ENCODE measurements around the gene HS6ST3. TPM values are rescaled to one million over a fixed set of nuclear protein-coding genes. Genes with fewer than 3 reads are reported as not detected.

HS6ST3 gene
- total and polyA plus RNA-seq, 2 of the 13 experiments (the other 11 are each of a cell fraction or from before 2014, with no cell fraction given) = not detected

- in situ Hi-C loops (cut with HindIII; ENCODE audit: extremely low pct_ligation_motif_present, low pct_unique_long_range_greater_than_20kb) (no loop called here), intact Hi-C loops (cut with micrococcal nuclease; ENCODE audit: unreplicated experiment) (no loop called here)
- no peaks in the 10 kb centered on the region for H3K79me2 ChIP-seq (ENCODE audit: insufficient read depth, low read length)
- DNase-seq (ENCODE audit: low spot score) (no peak), ATAC-seq (no peak), FAIRE-seq (no peak)
- ChIA-PET CTCF (ENCODE audit: low intra/inter-chr PET ratio, low total read pairs) (no interaction called here), POLR2A (no interaction called here)
- no peak overlapping the region for H2AFZ ChIP-seq (ENCODE audit: low read length)
- H4K20me1 ChIP-seq (ENCODE audit: insufficient read depth, low read length) = no peaks in the 10 kb centered on the region
- H3K9me3 ChIP-seq (ENCODE audit: low read length) = no peaks in the 10 kb centered on the region
- no peaks in the 10 kb centered on the region for H3K27me3 ChIP-seq (ENCODE audit: control insufficient read depth in 1 of 2, insufficient read depth in 2 of 2, low read length in 2 of 2)
- no peak overlapping the region for H3K27ac ChIP-seq (ENCODE audit: extremely low read length, insufficient read depth, low read length)
- 0% methylated on average over 1 of the region's 1 CpG for WGBS (ENCODE audit: low lambda C conversion rate)
- no peaks in the 10 kb centered on the region for H3K4me1 ChIP-seq (ENCODE audit: insufficient read depth, low read length)
- no peak overlapping the region for H3K4me2 ChIP-seq (ENCODE audit: low read depth, low read length)
- H3K4me3 ChIP-seq (replicated peaks in 1 of 3; ENCODE audit: insufficient read depth in 1 of 3, low read depth in 2 of 3, low read length in 3 of 3) = no peak overlapping the region
- H3K9ac ChIP-seq (ENCODE audit: insufficient read depth, low read depth, low read length) = no peak overlapping the region
- no TSS peak for BruUV-seq (replicated peaks)
- no peaks in the 10 kb centered on the region for H3K36me3 ChIP-seq (replicated peaks in 1 of 2; ENCODE audit: control insufficient read depth in 1 of 2, insufficient read depth in 2 of 2, low read length in 2 of 2)
- no peak for TF ChIP-seq ZNF282 (IDR thresholded peaks at IDR 0.05; ENCODE audit: partially characterized antibody)
- TF ChIP-seq HDAC1 (CRISPR knock-in tag; IDR thresholded peaks at IDR 0.05) = no peak
- no peak for TF ChIP-seq ZHX1 (CRISPR knock-in tag; IDR thresholded peaks at IDR 0.05; ENCODE audit: low read depth)
- no peak for TF ChIP-seq SNAPC4 (CRISPR knock-in tag; IDR thresholded peaks at IDR 0.05)
- TF ChIP-seq HDAC6 (IDR thresholded peaks at IDR 0.05; ENCODE audit: low read depth, low read length) = no peak
- TF ChIP-seq ERF (CRISPR knock-in tag; IDR thresholded peaks at IDR 0.05) = no peak
- no peak for TF ChIP-seq RERE (CRISPR knock-in tag; IDR thresholded peaks at IDR 0.05; ENCODE audit: low read depth)
- no peak for TF ChIP-seq ZBTB25 (CRISPR knock-in tag; IDR thresholded peaks at IDR 0.05)
- TF ChIP-seq ZNF350 (CRISPR knock-in tag; IDR thresholded peaks at IDR 0.05; ENCODE audit: borderline replicate concordance, low read depth) = no peak
These were observed 159.1 kb downstream of the HS6ST3 start for GRCh38 chr13:96248996-96249395.
